Measurements from ENCODE around the gene AMPH. TPM values are rescaled to one million over a fixed set of nuclear protein-coding genes. Genes with fewer than 3 reads are reported as not detected.

The AMPH gene
- total and polyA plus RNA-seq, 3 donors from 2014 or later = 5.8 to 9.0 (median 7.6) TPM

DNA sequence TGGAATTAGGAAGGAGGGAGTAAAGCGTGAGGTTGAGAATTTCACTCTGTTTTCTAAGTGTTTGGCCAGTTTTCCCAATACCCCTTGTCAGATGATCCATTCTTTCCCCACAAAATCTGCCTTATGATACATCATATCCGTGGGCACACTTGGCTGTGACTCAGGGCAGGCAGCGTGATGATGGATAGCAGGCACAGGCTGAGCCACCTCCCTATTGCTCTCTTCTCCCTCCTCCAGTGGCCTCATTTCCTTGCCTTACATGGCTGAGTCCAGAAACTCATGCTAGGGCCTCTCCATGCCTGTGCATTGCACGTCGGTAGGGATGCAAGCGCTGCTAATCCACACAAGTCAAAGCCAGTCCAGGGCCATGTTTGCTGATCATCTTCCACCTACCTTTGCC is 128.3 kb downstream of the AMPH start:
- DNase-seq = no peak
- H3K4me1 ChIP-seq = no peaks in the 10 kb centered on the region
- intact Hi-C loops (cut with DNase I; ENCODE audit: low total_unique reads) = no loop called here
- TF ChIP-seq, protein P1, sequence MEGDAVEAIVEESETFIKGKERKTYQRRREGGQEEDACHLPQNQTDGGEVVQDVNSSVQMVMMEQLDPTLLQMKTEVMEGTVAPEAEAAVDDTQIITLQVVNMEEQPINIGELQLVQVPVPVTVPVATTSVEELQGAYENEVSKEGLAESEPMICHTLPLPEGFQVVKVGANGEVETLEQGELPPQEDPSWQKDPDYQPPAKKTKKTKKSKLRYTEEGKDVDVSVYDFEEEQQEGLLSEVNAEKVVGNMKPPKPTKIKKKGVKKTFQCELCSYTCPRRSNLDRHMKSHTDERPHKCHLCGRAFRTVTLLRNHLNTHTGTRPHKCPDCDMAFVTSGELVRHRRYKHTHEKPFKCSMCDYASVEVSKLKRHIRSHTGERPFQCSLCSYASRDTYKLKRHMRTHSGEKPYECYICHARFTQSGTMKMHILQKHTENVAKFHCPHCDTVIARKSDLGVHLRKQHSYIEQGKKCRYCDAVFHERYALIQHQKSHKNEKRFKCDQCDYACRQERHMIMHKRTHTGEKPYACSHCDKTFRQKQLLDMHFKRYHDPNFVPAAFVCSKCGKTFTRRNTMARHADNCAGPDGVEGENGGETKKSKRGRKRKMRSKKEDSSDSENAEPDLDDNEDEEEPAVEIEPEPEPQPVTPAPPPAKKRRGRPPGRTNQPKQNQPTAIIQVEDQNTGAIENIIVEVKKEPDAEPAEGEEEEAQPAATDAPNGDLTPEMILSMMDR (IDR thresholded peaks at IDR 0.05) = no peak
- no peak for TF ChIP-seq POLR2A (IDR thresholded peaks at IDR 0.05)
- no peak overlapping the region for H3K4me3 ChIP-seq
- 80 to 93% methylated on average over 3 to 6 of the region's 6 CpGs for WGBS, 2 donors
- no peaks in the 10 kb centered on the region for H3K36me3 ChIP-seq (ENCODE audit: low read depth, missing control alignments)
- no peaks in the 10 kb centered on the region for H3K9me3 ChIP-seq
- H3K27me3 ChIP-seq = no peaks in the 10 kb centered on the region
- H3K27ac ChIP-seq = no peak overlapping the region

DNA sequence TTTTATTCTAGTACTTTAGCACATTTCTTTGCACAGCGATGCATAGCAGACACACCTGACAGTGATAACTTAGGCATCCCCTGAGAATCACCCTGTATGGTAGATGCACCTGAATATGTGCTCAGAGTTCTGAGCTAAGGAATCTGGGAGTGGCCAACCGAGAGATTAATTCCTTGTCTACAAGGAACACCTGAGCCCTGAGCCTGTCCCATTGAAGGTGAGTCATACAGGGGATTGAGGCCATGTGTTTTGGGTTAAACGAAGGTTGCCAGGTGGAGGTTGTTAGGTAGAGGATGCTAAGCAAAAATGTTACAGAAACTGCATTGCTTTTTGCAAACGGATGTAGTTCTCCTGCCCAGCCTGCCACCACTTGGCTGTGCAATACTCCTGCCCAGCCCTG is 128.9 kb downstream of the AMPH start:
- no peak for DNase-seq
- intact Hi-C loops (cut with DNase I; ENCODE audit: low total_unique reads) = no loop called here
- Histone ChIP-seq H3K27me3 (no peaks in the 10 kb centered on the region), H3K36me3 (ENCODE audit: low read depth, missing control alignments) (no peaks in the 10 kb centered on the region), H3K27ac (no peak overlapping the region), H3K4me1 (no peaks in the 10 kb centered on the region), H3K4me3 (no peak overlapping the region), H3K9me3 (no peaks in the 10 kb centered on the region)
- no peak for TF ChIP-seq POLR2A (IDR thresholded peaks at IDR 0.05)
- TF ChIP-seq, protein P1 (IDR thresholded peaks at IDR 0.05) = no peak
- 85 to 94% methylated on average over 4 of the region's 4 CpGs for WGBS, 2 donors

DNA sequence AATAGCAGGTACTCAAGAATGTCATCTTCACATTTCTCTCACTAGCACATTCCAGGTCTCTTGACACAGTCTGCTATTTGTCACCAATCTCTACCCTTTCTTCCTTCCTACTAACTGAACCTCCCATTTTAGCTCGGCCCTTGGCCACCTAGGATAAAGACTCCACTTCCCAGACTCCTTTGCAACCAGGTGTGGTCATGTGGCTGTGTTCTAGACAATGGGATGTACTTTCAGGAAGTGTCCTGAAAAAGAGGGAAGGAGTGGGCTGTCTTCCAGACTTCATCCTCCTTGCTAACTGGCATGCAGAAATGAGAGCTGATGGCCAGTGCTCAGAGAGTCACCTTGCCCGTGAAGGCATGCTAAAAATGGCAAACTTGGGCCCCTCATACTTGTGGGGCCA is 139.2 kb downstream of the AMPH start:
- Histone ChIP-seq H3K27ac (no peak overlapping the region), H3K36me3 (ENCODE audit: low read depth, missing control alignments) (no peaks in the 10 kb centered on the region), H3K4me3 (no peak overlapping the region), H3K27me3 (no peaks in the 10 kb centered on the region), H3K4me1 (no peaks in the 10 kb centered on the region), H3K9me3 (no peaks in the 10 kb centered on the region)
- intact Hi-C loops (cut with DNase I; ENCODE audit: low total_unique reads) = no loop called here
- 77 to 81% methylated on average over 2 of the region's 2 CpGs for WGBS, 2 donors
- no peak for DNase-seq
- TF ChIP-seq, protein P1 (IDR thresholded peaks at IDR 0.05) = no peak
- TF ChIP-seq POLR2A (IDR thresholded peaks at IDR 0.05) = no peak

DNA sequence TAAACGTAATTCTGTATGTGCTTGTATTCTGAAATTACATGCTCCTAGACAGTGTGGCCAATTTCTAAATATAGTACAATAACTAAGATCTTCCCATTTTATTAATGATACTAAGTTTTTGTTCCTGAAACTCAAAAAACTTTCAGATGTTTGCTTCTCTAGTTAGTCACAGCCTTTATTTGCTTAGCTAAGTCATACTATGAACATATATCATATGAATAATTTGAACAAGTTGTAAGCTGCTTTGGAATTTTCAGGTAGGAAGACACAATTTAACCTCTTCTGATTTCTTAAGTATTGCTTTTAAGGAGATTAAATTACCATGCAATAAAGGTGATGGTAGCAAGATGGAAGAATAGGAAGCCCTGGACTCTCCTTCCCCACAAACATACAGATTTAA is 148.7 kb downstream of the AMPH start:
- no peaks in the 10 kb centered on the region for H3K4me1 ChIP-seq
- DNase-seq = no peak
- TF ChIP-seq, protein P1 (IDR thresholded peaks at IDR 0.05) = no peak
- no peak for TF ChIP-seq POLR2A (IDR thresholded peaks at IDR 0.05)

DNA sequence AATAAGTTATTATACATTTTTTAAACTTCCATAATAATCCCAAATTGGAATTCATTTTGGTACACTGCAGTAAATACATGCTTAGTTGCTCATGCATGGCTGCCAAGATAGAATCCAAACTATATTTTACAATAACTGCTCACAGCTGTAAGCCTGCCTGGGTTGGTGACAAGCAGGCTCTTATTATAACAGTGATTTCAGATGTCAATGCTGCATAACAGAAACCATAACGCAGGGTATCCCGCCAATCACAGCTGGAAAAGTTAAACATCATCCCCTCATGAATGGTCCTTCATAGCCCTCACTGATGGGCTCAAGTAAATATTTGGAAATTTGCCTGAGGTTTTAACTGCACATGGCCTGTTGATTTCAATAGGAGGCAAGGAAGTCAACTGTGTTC is 149.8 kb downstream of the AMPH start:
- no peaks in the 10 kb centered on the region for H3K4me1 ChIP-seq
- no peak overlapping the region for H3K27ac ChIP-seq
- 78 to 97% methylated on average over 2 of the region's 2 CpGs for WGBS, 2 donors
- no peak for TF ChIP-seq POLR2A (IDR thresholded peaks at IDR 0.05)
- TF ChIP-seq, protein P1 (IDR thresholded peaks at IDR 0.05) = no peak
- no peaks in the 10 kb centered on the region for H3K27me3 ChIP-seq
- H3K9me3 ChIP-seq = no peaks in the 10 kb centered on the region
- no peak for DNase-seq
- intact Hi-C loops (cut with DNase I; ENCODE audit: low total_unique reads) = no loop called here
- H3K4me3 ChIP-seq = no peak overlapping the region
- no peaks in the 10 kb centered on the region for H3K36me3 ChIP-seq (ENCODE audit: low read depth, missing control alignments)

More for the DNA sequence above, 148.7 kb downstream of the AMPH start:
- H3K27me3 ChIP-seq = no peaks in the 10 kb centered on the region
- H3K36me3 ChIP-seq (ENCODE audit: low read depth, missing control alignments) = no peaks in the 10 kb centered on the region
- 90 to 97% methylated on average over 1 of the region's 1 CpG for WGBS, 2 donors
- no peak overlapping the region for H3K27ac ChIP-seq
- no peak overlapping the region for H3K4me3 ChIP-seq
- H3K9me3 ChIP-seq = no peaks in the 10 kb centered on the region
- intact Hi-C loops (cut with DNase I; ENCODE audit: low total_unique reads) = no loop called here

Measured in testis (tissue), 3 donors.